ENCODE data around the gene FHIT. TPM values are rescaled to one million over a fixed set of nuclear protein-coding genes. Genes with fewer than 3 reads are reported as not detected.

The FHIT gene
- total and polyA plus RNA-seq, 2 experiments from 2014 or later = 0.22 to 0.90 TPM

DNA sequence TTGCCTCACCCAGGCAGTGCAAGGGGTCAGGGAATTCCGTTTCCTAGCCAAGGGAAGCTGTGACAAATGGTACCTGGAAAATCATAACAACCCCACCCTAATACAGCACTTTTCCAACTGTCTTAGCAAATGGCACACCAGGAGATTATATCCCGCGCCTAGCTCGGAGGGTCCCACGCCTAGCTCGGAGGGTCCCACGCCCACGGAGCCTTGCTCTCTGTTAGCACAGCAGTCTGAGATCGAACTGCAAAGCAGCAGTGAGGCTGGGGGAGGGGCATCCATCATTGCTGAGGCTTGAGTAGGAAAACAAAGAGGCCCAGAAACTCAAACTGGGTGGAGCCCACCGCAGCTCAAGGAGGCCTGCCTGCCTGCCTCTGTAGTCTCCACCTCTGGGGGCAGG is 208.1 kb downstream of the FHIT start:
- Histone ChIP-seq H2AFZ (no peak overlapping the region), H3F3A (ENCODE audit: insufficient read depth) (no peaks in the 10 kb centered on the region), H3K4me2 (ENCODE audit: unreplicated experiment) (no peak overlapping the region), H3K9me3 (ENCODE audit: low read depth) (no peaks in the 10 kb centered on the region), H3K27me3 (replicated peaks; ENCODE audit: insufficient read depth) (no peaks in the 10 kb centered on the region), H3K27ac (no peak overlapping the region), H3K9me2 (ENCODE audit: insufficient read depth) (no peaks in the 10 kb centered on the region), H3K36me3 (ENCODE audit: low read depth) (no peaks in the 10 kb centered on the region), H3K79me2 (ENCODE audit: insufficient read depth) (no peaks in the 10 kb centered on the region), H3K9ac (no peak overlapping the region), H3K4me3 (no peak overlapping the region), H4K20me1 (ENCODE audit: insufficient read depth) (no peaks in the 10 kb centered on the region), H3K4me1 (ENCODE audit: insufficient read depth) (no peaks in the 10 kb centered on the region)
- in situ Hi-C loops (cut with MboI) = no loop called here
- TF ChIP-seq EZH2phosphoT487 (IDR thresholded peaks at IDR 0.05; ENCODE audit: insufficient read depth, low read depth) = no peak
- no peak for TF ChIP-seq EZH2 (IDR thresholded peaks at IDR 0.05; ENCODE audit: insufficient read depth, poor library complexity, severe bottlenecking)
- DNase-seq = no peak
- WGBS, 2 experiments (ENCODE audit: low coverage in 1 of 2, low lambda C conversion rate in 2 of 2, missing lambda C conversion rate in 2 of 2) = 56 to 61% methylated on average over 10 of the region's 10 CpGs

- H3K79me2 ChIP-seq (ENCODE audit: insufficient read depth) = no peaks in the 10 kb centered on the region
- TF ChIP-seq EZH2 (IDR thresholded peaks at IDR 0.05; ENCODE audit: insufficient read depth, poor library complexity, severe bottlenecking) (no peak), EZH2phosphoT487 (IDR thresholded peaks at IDR 0.05; ENCODE audit: insufficient read depth, low read depth) (no peak)
- WGBS, 2 experiments (ENCODE audit: low coverage in 1 of 2, low lambda C conversion rate in 2 of 2, missing lambda C conversion rate in 2 of 2) = 61 to 63% methylated on average over 2 of the region's 2 CpGs
Measured at GRCh38 chr3:61040618-61041017, 210.6 kb downstream of the FHIT start.

GRCh38 chr3:61035573-61035972 is 215.7 kb downstream of the FHIT start:
- DNase-seq = no peak
- WGBS, 2 experiments (ENCODE audit: low coverage in 1 of 2, low lambda C conversion rate in 2 of 2, missing lambda C conversion rate in 2 of 2) = 66 to 78% methylated on average over 1 of the region's 1 CpG
- Histone ChIP-seq H4K20me1 (ENCODE audit: insufficient read depth) (no peaks in the 10 kb centered on the region), H3K9me2 (ENCODE audit: insufficient read depth) (no peaks in the 10 kb centered on the region), H3K4me3 (no peak overlapping the region), H3K4me2 (ENCODE audit: unreplicated experiment) (no peak overlapping the region), H3K9ac (no peak overlapping the region), H3K27ac (no peak overlapping the region), H3F3A (ENCODE audit: insufficient read depth) (no peaks in the 10 kb centered on the region), H3K9me3 (ENCODE audit: low read depth) (no peaks in the 10 kb centered on the region), H3K36me3 (ENCODE audit: low read depth) (no peaks in the 10 kb centered on the region), H3K79me2 (ENCODE audit: insufficient read depth) (no peaks in the 10 kb centered on the region), H3K4me1 (ENCODE audit: insufficient read depth) (no peaks in the 10 kb centered on the region), H2AFZ (no peak overlapping the region), H3K27me3 (replicated peaks; ENCODE audit: insufficient read depth) (no peaks in the 10 kb centered on the region)
- in situ Hi-C loops (cut with MboI) = no loop called here
- TF ChIP-seq EZH2 (IDR thresholded peaks at IDR 0.05; ENCODE audit: insufficient read depth, poor library complexity, severe bottlenecking) = no peak

More at GRCh38 chr3:61040618-61041017, 210.6 kb downstream of the FHIT start:
- in situ Hi-C loops (cut with MboI) = no loop called here
- Histone ChIP-seq H3K9ac (no peak overlapping the region), H3K36me3 (ENCODE audit: low read depth) (no peaks in the 10 kb centered on the region), H2AFZ (no peak overlapping the region), H3K9me3 (ENCODE audit: low read depth) (no peaks in the 10 kb centered on the region), H3K27me3 (replicated peaks; ENCODE audit: insufficient read depth) (no peaks in the 10 kb centered on the region), H3F3A (ENCODE audit: insufficient read depth) (no peaks in the 10 kb centered on the region), H3K9me2 (ENCODE audit: insufficient read depth) (no peaks in the 10 kb centered on the region), H4K20me1 (ENCODE audit: insufficient read depth) (no peaks in the 10 kb centered on the region), H3K4me1 (ENCODE audit: insufficient read depth) (no peaks in the 10 kb centered on the region), H3K4me2 (ENCODE audit: unreplicated experiment) (no peak overlapping the region), H3K27ac (no peak overlapping the region), H3K4me3 (no peak overlapping the region)
- DNase-seq = no peak

- no peaks in the 10 kb centered on the region for H3K9me3 ChIP-seq (ENCODE audit: low read depth)
- no peaks in the 10 kb centered on the region for H3K9me2 ChIP-seq (ENCODE audit: insufficient read depth)
- WGBS, 2 experiments (ENCODE audit: low coverage in 1 of 2, low lambda C conversion rate in 2 of 2, missing lambda C conversion rate in 2 of 2) = 44 to 46% methylated on average over 5 of the region's 5 CpGs
- no peaks in the 10 kb centered on the region for H3F3A ChIP-seq (ENCODE audit: insufficient read depth)
- H2AFZ ChIP-seq = no peak overlapping the region
- in situ Hi-C loops (cut with MboI) = no loop called here
- H3K4me3 ChIP-seq = no peak overlapping the region
- H3K4me1 ChIP-seq (ENCODE audit: insufficient read depth) = no peaks in the 10 kb centered on the region
- TF ChIP-seq EZH2 (IDR thresholded peaks at IDR 0.05; ENCODE audit: insufficient read depth, poor library complexity, severe bottlenecking) (no peak), EZH2phosphoT487 (IDR thresholded peaks at IDR 0.05; ENCODE audit: insufficient read depth, low read depth) (no peak)
- H3K27me3 ChIP-seq (replicated peaks; ENCODE audit: insufficient read depth) = no peaks in the 10 kb centered on the region
- H3K36me3 ChIP-seq (ENCODE audit: low read depth) = no peaks in the 10 kb centered on the region
- no peak overlapping the region for H3K4me2 ChIP-seq (ENCODE audit: unreplicated experiment)
- H3K27ac ChIP-seq = no peak overlapping the region
- H4K20me1 ChIP-seq (ENCODE audit: insufficient read depth) = no peaks in the 10 kb centered on the region
- H3K79me2 ChIP-seq (ENCODE audit: insufficient read depth) = no peaks in the 10 kb centered on the region
- no peak overlapping the region for H3K9ac ChIP-seq
- DNase-seq = no peak
Measured at GRCh38 chr3:61032991-61033390, 218.3 kb downstream of the FHIT start.

DNA sequence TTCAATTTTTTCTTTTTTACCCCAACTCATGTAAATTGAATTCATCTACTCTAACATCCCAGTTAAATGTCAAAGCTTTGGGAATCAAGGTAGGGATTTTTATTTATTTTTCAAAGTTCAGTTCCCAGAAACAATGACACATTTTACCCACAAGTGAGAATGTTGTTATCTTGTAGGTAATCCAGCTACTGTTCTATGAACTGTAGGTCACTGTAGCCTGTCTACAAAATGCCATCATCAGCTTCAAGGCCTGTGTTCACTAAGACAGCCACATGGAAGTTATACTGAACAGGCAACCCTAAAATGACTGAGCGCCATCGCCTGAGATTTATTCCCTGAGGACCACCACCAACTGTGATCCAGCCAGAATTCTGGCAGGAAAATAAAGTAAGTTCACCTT is 219.7 kb downstream of the FHIT start:
- Histone ChIP-seq H3K9ac (no peak overlapping the region), H3K4me2 (ENCODE audit: unreplicated experiment) (no peak overlapping the region), H4K20me1 (ENCODE audit: insufficient read depth) (no peaks in the 10 kb centered on the region), H3K79me2 (ENCODE audit: insufficient read depth) (no peaks in the 10 kb centered on the region), H3F3A (ENCODE audit: insufficient read depth) (no peaks in the 10 kb centered on the region), H2AFZ (no peak overlapping the region), H3K27ac (no peak overlapping the region), H3K27me3 (replicated peaks; ENCODE audit: insufficient read depth) (no peaks in the 10 kb centered on the region), H3K9me3 (ENCODE audit: low read depth) (no peaks in the 10 kb centered on the region), H3K9me2 (ENCODE audit: insufficient read depth) (no peaks in the 10 kb centered on the region), H3K36me3 (ENCODE audit: low read depth) (no peaks in the 10 kb centered on the region), H3K4me3 (no peak overlapping the region), H3K4me1 (ENCODE audit: insufficient read depth) (no peaks in the 10 kb centered on the region)
- TF ChIP-seq EZH2 (IDR thresholded peaks at IDR 0.05; ENCODE audit: insufficient read depth, poor library complexity, severe bottlenecking) = no peak
- no peak for TF ChIP-seq EZH2phosphoT487 (IDR thresholded peaks at IDR 0.05; ENCODE audit: insufficient read depth, low read depth)
- no peak for DNase-seq
- 73 to 86% methylated on average over 2 of the region's 2 CpGs for WGBS, 2 experiments (ENCODE audit: low coverage in 1 of 2, low lambda C conversion rate in 2 of 2, missing lambda C conversion rate in 2 of 2)
- in situ Hi-C loops (cut with MboI) = no loop called here

All from GM23248 (cell line).